OCI-LY7 (cell line): ENCODE data around the gene UBE2Q1. TPM values are rescaled to one million over a fixed set of nuclear protein-coding genes. Genes with fewer than 3 reads are reported as not detected.

Experiments used
- BruUV-seq: library from RNA; stranded (reverse); fragments of 400-500 nt; replicated peaks from 2 replicates; lab custom pipeline; 2021; lab: Mats Ljungman, UMichigan
- CTCF ChIA-PET: fragments of 300-600 bp; sonication (Branson Sonifier 250); formaldehyde crosslinking; loops from one replicate; lab custom pipeline; 2022; ENCODE audit warnings: antibody characterized with exemption; ENCODE audit not compliant: unreplicated experiment; lab: Charles Lee
- POLR2A ChIA-PET: fragments of 300-600 bp; sonication (Branson Sonifier 250); formaldehyde crosslinking; loops from one replicate; lab custom pipeline; 2022; ENCODE audit warnings: antibody characterized with exemption; lab: Charles Lee
- DNase-seq: peaks from one replicate; pipeline ENCODE4 v3.0.0-alpha.2; 2015; ENCODE audit warnings: low spot score
- H2AFZ ChIP-seq: fragments of 200-600 bp; sonication (generic), shearing (Covaris generic); 2 replicates; pipeline ENCODE4 v1.6.1; 2014; ENCODE audit warnings: mild to moderate bottlenecking, antibody characterized with exemption, low read length, moderate library complexity
- H3K27ac ChIP-seq: fragments of 200-600 bp; sonication (generic); 2 replicates; pipeline ENCODE4 v1.5.1; 2014; ENCODE audit warnings: mixed run types, low read depth, mild to moderate bottlenecking, moderate library complexity, low read length, inconsistent platforms; ENCODE audit not compliant: poor library complexity, severe bottlenecking
- H3K36me3 ChIP-seq: fragments of 200-600 bp; sonication (generic); 2 replicates; pipeline ENCODE4 v1.6.1; 2014; ENCODE audit warnings: mild to moderate bottlenecking, antibody characterized with exemption, low read length, moderate library complexity, mixed read lengths; ENCODE audit not compliant: insufficient read depth
- H3K4me1 ChIP-seq: fragments of 200-600 bp; sonication (generic); 2 replicates; pipeline ENCODE4 v1.5.1; 2014; ENCODE audit warnings: mild to moderate bottlenecking, low read length; ENCODE audit not compliant: insufficient read depth, poor library complexity, severe bottlenecking
- H3K4me2 ChIP-seq: fragments of 200-600 bp; sonication (generic); 2 replicates; pipeline ENCODE4 v1.6.1; 2014; ENCODE audit warnings: mild to moderate bottlenecking, low read length
- H3K4me3 ChIP-seq: fragments of 200-600 bp; sonication (generic); 2 replicates; pipeline ENCODE4 v1.5.1; 2014; ENCODE audit warnings: mild to moderate bottlenecking, low read depth, low read length; ENCODE audit not compliant: poor library complexity, severe bottlenecking
- H3K79me2 ChIP-seq: fragments of 200-600 bp; sonication (generic); 2 replicates; pipeline ENCODE4 v1.6.1; 2016; ENCODE audit warnings: low read depth, mild to moderate bottlenecking, low read length, moderate library complexity, mixed read lengths; ENCODE audit not compliant: insufficient read depth
- H3K9me2 ChIP-seq: fragments of 200-600 bp; sonication (generic); 2 replicates; pipeline ENCODE4 v1.6.1; 2016; ENCODE audit warnings: mild to moderate bottlenecking, low read length, mixed read lengths; ENCODE audit not compliant: insufficient read depth
- H3K9me3 ChIP-seq: fragments of 200-600 bp; sonication (generic); 2 replicates; pipeline ENCODE4 v1.6.1; 2014; ENCODE audit warnings: mild to moderate bottlenecking, mixed run types, low read length, mixed read lengths
- H4K20me1 ChIP-seq: fragments of 200-600 bp; sonication (generic); 2 replicates; pipeline ENCODE4 v1.6.1; 2014; ENCODE audit warnings: mild to moderate bottlenecking, antibody characterized with exemption, low read length, moderate library complexity, mixed read lengths; ENCODE audit not compliant: insufficient read depth
- CTCF ChIP-seq: fragments of 200-600 bp; sonication (generic); conservative IDR thresholded peaks from 2 replicates; pipeline ENCODE4 v1.5.1; 2014; ENCODE audit warnings: mild to moderate bottlenecking, antibody characterized with exemption, low read length, moderate library complexity, mixed read lengths
- EZH2phosphoT487 ChIP-seq: fragments of 200-600 bp; sonication (generic); IDR thresholded peaks from 2 replicates; pipeline ENCODE4 v1.6.1; 2018; ENCODE audit warnings: low read depth, borderline replicate concordance, mild to moderate bottlenecking, mixed run types, antibody characterized with exemption, low read length, moderate library complexity, mixed read lengths
- intact Hi-C: fragments of 100-400 bp; cut with micrococcal nuclease; formaldehyde crosslinking; loops from one replicate; pipeline ENCODE4 v1.10.0; 2022; ENCODE audit not compliant: unreplicated experiment
- total RNA-seq, 2 experiments: library from RNA; depleted of rRNA in 1 of 2; stranded (reverse); fragments of >200 nt in 1 of 2; shearing (Covaris generic) in 1 of 2; gene quantifications; 2 replicates each; pipeline ENCODE4 v1.2.3, GENCODE V29; 2014 to 2022

Gene UBE2Q1
- total RNA-seq, 2 experiments from 2014 or later, result 34.6 to 84.5 TPM

- POLR2A ChIA-PET, result no interaction called here
- Histone ChIP-seq H3K79me2 (no peaks in the 10 kb centered on the region), H3K4me2 (no peak overlapping the region), H3K4me3 (no peak overlapping the region), H3K9me3 (no peaks in the 10 kb centered on the region), H3K36me3 (no peaks in the 10 kb centered on the region), H3K9me2 (no peaks in the 10 kb centered on the region), H3K27ac (no peak overlapping the region), H2AFZ (no peak overlapping the region), H4K20me1 (no peaks in the 10 kb centered on the region), H3K4me1 (no peaks in the 10 kb centered on the region)
- DNase-seq, result no peak
- TF ChIP-seq CTCF, result no peak
- no peak for TF ChIP-seq EZH2phosphoT487
- CTCF ChIA-PET, result no interaction called here
- BruUV-seq, result no TSS peak
- intact Hi-C loops, result loop anchor here (10.0 kb wide), 1 partner anchor 215 kb away; the partner anchor contains the start of genes AQP10 and ATP8B2
Observed at GRCh38 chr1:154539486-154540483, 18.7 kb downstream of the UBE2Q1 start.

DNA sequence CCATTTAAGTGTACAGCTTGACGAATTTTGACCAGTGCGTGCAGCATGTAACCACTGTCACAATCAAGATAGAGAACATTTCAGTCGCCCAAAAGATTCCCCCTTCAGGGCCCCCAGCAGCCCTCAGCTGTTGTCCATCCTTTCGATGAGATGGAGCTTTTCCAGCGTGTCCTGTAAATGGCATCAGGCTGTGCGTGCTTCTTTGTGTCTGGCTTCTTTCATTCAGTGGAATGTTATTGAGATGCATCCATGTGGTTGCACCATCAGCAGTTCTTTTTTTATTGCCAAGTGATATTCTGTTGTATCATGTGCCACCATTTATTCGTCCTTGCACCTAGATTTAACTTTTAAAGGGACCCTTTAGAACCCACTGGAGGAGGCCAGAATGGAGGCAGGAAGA is 21.9 kb downstream of the UBE2Q1 start:
- POLR2A ChIA-PET, result interaction anchor here (0.6 kb wide), 1 partner anchor 391 kb away, joined by 6 read pairs; no protein-coding TSS in a partner anchor

More for the DNA sequence above, 21.9 kb downstream of the UBE2Q1 start:
- H3K9me2 ChIP-seq, result no peaks in the 10 kb centered on the region
- H4K20me1 ChIP-seq, result no peaks in the 10 kb centered on the region
- intact Hi-C loops, result no loop called here
- H3K4me2 ChIP-seq, result no peak overlapping the region
- CTCF ChIA-PET, result no interaction called here
- no peaks in the 10 kb centered on the region for H3K4me1 ChIP-seq
- no peak overlapping the region for H2AFZ ChIP-seq
- no peaks in the 10 kb centered on the region for H3K79me2 ChIP-seq
- TF ChIP-seq CTCF (no peak), EZH2phosphoT487 (no peak)
- H3K36me3 ChIP-seq, result no peaks in the 10 kb centered on the region
- DNase-seq, result no peak
- no peak overlapping the region for H3K4me3 ChIP-seq
- H3K9me3 ChIP-seq, result no peaks in the 10 kb centered on the region
- H3K27ac ChIP-seq, result no peak overlapping the region
- BruUV-seq, result no TSS peak
